Measurements from ENCODE around the gene NBL1. TPM values are rescaled to one million over a fixed set of nuclear protein-coding genes. Genes with fewer than 3 reads are reported as not detected.
"Not testable (repeated sequence)": the region's sequence is repeated elsewhere in the genome, so short reads cannot be mapped to it uniquely, and the experiment has no call there.

NBL1 gene
- total RNA-seq, 4 donors from 2014 or later = 54.1 to 222 (median 71.1) TPM

DNA sequence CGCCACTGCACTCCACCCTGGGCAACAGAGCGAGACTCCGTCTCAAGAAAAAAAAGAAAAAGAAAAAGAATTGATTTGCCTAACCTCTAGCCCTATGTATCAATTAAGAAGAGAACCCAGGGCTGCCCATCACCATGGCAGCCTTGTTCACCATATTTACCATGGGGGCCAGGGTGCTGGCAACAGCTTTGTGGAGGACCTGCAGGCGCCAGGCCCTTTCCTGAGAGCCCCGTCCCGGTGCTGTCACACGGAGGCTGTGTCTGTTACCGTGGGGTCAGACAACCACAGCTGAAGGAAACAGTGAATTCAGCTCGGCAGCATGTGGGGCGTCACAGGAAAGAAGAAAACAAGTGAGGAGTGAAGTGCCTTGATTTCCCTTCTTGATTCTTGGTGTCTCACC lies 6.5 kb upstream of the NBL1 start:
- H3K27me3 ChIP-seq = no peaks in the 10 kb centered on the region
- no peak for DNase-seq
- intact Hi-C loops (cut with DNase I; ENCODE audit: low total_unique reads) = no loop called here

DNA sequence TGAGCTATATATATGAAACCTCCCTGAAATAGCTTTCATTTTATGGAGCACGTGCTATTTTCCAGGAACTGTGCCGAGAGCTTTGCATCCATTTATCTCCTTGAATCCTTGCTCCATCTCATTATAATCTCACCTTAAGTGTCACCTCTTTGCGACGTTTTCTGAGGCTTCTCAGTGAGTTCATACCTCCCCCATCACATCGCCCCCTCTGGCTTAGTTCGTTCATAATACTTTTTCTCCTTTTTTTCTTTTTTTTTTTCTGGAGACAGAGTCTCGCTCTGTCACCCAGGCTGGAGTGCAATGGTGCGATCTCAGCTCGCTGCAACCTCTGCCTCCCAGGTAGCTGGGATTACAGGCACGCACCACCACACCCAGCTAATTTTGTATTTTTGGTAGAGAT lies 4.9 kb upstream of the NBL1 start:
- H3K4me3 ChIP-seq; H3K27me3 ChIP-seq; DNase-seq; H3K4me1 ChIP-seq; H3K9me3 ChIP-seq; H3K36me3 ChIP-seq; H3K27ac ChIP-seq; intact Hi-C loops (cut with DNase I; ENCODE audit: low total_unique reads): not testable (repeated sequence)

More for the DNA sequence above, 6.5 kb upstream of the NBL1 start:
- no peaks in the 10 kb centered on the region for H3K36me3 ChIP-seq
- H3K4me1 ChIP-seq = no peaks in the 10 kb centered on the region
- no peaks in the 10 kb centered on the region for H3K9me3 ChIP-seq
- H3K27ac ChIP-seq = no peak overlapping the region
- no peak for TF ChIP-seq POLR2A (IDR thresholded peaks at IDR 0.05)
- TF ChIP-seq, protein P1, sequence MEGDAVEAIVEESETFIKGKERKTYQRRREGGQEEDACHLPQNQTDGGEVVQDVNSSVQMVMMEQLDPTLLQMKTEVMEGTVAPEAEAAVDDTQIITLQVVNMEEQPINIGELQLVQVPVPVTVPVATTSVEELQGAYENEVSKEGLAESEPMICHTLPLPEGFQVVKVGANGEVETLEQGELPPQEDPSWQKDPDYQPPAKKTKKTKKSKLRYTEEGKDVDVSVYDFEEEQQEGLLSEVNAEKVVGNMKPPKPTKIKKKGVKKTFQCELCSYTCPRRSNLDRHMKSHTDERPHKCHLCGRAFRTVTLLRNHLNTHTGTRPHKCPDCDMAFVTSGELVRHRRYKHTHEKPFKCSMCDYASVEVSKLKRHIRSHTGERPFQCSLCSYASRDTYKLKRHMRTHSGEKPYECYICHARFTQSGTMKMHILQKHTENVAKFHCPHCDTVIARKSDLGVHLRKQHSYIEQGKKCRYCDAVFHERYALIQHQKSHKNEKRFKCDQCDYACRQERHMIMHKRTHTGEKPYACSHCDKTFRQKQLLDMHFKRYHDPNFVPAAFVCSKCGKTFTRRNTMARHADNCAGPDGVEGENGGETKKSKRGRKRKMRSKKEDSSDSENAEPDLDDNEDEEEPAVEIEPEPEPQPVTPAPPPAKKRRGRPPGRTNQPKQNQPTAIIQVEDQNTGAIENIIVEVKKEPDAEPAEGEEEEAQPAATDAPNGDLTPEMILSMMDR (IDR thresholded peaks at IDR 0.05) = no peak
- no peak overlapping the region for H3K4me3 ChIP-seq

DNA sequence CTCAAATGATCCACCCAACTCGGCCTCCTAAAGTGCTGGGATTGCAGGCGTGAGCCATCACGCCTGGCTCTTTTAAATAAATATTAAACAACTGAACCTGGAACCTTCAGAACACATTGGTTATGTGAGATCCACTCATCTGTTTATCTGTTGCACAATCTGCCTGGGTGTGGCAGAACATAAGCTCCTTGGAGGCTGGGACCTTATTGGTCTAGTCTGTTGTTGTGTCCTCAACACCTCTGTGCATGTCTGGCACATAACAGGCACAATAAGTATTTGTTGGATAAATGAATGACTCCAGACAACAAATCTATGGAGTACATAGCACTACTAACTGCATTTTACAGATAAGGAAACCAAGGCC lies 4.1 kb upstream of the NBL1 start:
- no peak for DNase-seq
- H3K4me3 ChIP-seq = no peak overlapping the region
- no peaks in the 10 kb centered on the region for H3K36me3 ChIP-seq
- no peaks in the 10 kb centered on the region for H3K9me3 ChIP-seq
- no peak overlapping the region for H3K27ac ChIP-seq
- TF ChIP-seq, protein P1 (IDR thresholded peaks at IDR 0.05) = no peak
- no peak for TF ChIP-seq POLR2A (IDR thresholded peaks at IDR 0.05)
- intact Hi-C loops (cut with DNase I; ENCODE audit: low total_unique reads) = loop anchor here (10.0 kb wide), 1 partner anchor 155 kb away; the partner anchor contains the start of gene CAPZB
- H3K4me1 ChIP-seq = no peaks in the 10 kb centered on the region
- H3K27me3 ChIP-seq = no peaks in the 10 kb centered on the region

DNA sequence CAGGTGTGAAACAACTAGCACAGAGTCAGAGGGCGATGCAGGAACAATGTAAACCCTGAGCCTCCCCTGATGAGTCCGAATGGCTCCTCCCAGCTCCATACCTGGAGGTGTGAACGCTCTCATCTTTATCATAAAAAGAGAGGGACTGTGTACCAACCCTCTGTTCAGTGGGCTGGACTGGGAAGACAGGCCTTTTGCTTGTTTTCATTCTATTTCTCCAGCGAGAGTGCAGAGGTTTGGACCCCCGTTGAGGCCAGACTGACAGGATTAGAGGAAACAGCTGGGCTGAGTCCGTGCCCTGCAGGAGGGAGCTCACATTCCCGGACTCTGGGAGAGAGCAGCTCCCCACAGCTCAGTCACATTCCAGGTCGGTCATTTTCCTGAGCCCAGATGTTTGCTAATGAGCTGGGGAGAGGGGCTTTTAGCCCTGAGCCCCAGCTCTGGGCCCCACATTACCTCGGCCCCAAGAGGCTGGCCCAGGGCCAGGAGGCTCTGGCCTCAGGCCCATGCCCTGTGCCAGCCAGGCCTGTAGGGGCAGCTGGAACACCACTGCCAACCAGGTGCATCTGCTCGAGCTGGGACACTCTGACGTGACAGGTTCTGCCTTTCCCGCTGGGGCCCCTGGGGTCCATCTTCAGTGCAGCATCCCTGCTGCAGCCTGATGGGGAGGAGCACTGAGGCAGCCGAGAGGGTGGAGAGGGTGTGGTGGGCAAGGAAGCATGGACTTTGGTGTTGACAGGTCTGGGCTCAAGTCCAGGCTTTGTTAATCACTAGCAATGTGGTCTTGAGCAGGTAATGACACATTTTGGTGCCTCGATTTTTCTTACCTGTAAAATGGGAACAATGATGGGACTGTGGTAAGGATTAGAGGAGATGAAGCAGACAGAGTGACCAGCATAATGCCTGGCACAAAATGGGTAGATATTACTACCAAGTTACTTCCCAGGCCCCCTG lies 3.5 kb upstream of the NBL1 start:
- no peak overlapping the region for H3K4me3 ChIP-seq
- intact Hi-C loops (cut with DNase I; ENCODE audit: low total_unique reads) = loop anchor here (10.0 kb wide), 1 partner anchor 156 kb away; the partner anchor contains the start of gene CAPZB
- no peaks in the 10 kb centered on the region for H3K9me3 ChIP-seq
- TF ChIP-seq, protein P1 (IDR thresholded peaks at IDR 0.05) = no peak
- TF ChIP-seq POLR2A (IDR thresholded peaks at IDR 0.05) = no peak
- DNase-seq = no peak
- H3K27ac ChIP-seq = no peak overlapping the region
- peaks cover 0 to under 1% of the 10 kb centered on the region in 2 donors for H3K4me1 ChIP-seq
- H3K36me3 ChIP-seq = no peaks in the 10 kb centered on the region
- no peaks in the 10 kb centered on the region for H3K27me3 ChIP-seq

DNA sequence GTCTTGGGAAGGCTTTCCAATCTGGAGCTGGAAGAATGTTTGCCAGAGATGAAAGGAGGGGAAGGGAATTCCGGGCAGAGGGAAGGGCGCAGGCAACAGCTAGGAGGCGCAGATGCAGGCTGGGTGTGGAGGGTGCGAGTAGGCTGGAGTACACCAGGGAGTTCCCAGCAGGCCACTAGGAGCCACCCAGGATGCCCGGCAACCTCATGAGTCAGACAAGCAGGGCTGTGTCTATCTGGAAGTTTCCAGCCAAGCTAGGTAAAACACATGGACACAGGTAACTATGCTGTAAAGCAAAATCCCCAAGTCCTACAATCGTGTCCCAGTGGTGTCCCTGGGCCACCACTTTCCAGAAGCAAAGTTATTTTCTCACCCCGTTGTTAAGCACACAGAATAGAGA lies 990 bp upstream of the NBL1 start:
- Histone ChIP-seq H3K36me3 (no peaks in the 10 kb centered on the region), H3K27ac (peak overlapping the region; percentile 96 to 97), H3K4me1 (peaks cover 0 to 16% of the 10 kb centered on the region in 2 donors), H3K9me3 (no peaks in the 10 kb centered on the region), H3K4me3 (peak overlapping the region; percentile 61 to 89), H3K27me3 (no peaks in the 10 kb centered on the region)
- TF ChIP-seq, protein P1 (IDR thresholded peaks at IDR 0.05) = no peak
- TF ChIP-seq POLR2A (IDR thresholded peaks at IDR 0.05) = no peak
- intact Hi-C loops (cut with DNase I; ENCODE audit: low total_unique reads) = loop anchor here (10.0 kb wide), 1 partner anchor 158 kb away; the partner anchor contains the start of gene CAPZB
- no peak for DNase-seq
